ENCODE results near the gene C3AR1.

Gene C3AR1

DNA sequence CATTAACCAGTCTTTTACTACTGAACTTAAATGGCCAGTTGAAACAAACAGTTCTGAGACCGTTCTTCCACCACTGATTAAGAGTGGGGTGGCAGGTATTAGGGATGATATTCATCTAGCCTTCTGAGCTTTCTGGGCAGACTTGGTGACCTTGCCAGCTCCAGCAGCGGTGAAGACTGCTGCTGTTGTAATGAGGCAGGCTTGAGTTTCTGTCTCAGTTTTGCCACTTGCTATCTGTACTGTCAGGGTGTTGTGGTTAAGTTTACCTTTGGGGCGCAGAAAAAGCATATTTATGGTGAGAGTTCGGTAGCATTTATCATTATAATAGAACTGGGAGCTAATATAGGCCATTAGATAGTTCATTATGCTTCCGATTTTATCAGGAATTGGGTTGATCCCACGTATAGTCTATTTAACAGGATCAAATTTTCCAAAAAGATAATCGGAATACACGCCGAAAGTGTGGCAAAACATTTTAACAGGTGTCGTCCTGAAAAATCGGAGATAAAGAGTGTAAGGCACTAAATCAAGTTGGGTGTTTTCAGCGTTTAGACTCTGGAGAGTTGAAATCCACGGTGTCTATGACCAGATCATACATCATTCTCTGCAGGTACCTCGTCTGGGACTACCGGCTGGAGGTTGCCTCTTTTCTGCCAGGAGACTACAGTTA is 15.2 kb upstream of the C3AR1 start:
- TF ChIP-seq POLR2AphosphoS5 (IDR thresholded peaks at IDR 0.05; ENCODE audit: low read depth, low read length) (no peak), FOXP2 (optimal IDR thresholded peaks at IDR 0.05; ENCODE audit: borderline replicate concordance, extremely low read depth, extremely low read length, insufficient read depth) (no peak), SIN3A (IDR thresholded peaks at IDR 0.05; ENCODE audit: borderline replicate concordance, insufficient read depth, low read length) (no peak), TAF1 (IDR thresholded peaks at IDR 0.05; ENCODE audit: borderline replicate concordance, insufficient read depth, low read length) (no peak)
- TF ChIP-seq, protein P1, sequence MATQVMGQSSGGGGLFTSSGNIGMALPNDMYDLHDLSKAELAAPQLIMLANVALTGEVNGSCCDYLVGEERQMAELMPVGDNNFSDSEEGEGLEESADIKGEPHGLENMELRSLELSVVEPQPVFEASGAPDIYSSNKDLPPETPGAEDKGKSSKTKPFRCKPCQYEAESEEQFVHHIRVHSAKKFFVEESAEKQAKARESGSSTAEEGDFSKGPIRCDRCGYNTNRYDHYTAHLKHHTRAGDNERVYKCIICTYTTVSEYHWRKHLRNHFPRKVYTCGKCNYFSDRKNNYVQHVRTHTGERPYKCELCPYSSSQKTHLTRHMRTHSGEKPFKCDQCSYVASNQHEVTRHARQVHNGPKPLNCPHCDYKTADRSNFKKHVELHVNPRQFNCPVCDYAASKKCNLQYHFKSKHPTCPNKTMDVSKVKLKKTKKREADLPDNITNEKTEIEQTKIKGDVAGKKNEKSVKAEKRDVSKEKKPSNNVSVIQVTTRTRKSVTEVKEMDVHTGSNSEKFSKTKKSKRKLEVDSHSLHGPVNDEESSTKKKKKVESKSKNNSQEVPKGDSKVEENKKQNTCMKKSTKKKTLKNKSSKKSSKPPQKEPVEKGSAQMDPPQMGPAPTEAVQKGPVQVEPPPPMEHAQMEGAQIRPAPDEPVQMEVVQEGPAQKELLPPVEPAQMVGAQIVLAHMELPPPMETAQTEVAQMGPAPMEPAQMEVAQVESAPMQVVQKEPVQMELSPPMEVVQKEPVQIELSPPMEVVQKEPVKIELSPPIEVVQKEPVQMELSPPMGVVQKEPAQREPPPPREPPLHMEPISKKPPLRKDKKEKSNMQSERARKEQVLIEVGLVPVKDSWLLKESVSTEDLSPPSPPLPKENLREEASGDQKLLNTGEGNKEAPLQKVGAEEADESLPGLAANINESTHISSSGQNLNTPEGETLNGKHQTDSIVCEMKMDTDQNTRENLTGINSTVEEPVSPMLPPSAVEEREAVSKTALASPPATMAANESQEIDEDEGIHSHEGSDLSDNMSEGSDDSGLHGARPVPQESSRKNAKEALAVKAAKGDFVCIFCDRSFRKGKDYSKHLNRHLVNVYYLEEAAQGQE (IDR thresholded peaks at IDR 0.05; ENCODE audit: insufficient read depth in 1 of 2, low read depth in 2 of 2, low read length in 2 of 2) = no peak

DNA sequence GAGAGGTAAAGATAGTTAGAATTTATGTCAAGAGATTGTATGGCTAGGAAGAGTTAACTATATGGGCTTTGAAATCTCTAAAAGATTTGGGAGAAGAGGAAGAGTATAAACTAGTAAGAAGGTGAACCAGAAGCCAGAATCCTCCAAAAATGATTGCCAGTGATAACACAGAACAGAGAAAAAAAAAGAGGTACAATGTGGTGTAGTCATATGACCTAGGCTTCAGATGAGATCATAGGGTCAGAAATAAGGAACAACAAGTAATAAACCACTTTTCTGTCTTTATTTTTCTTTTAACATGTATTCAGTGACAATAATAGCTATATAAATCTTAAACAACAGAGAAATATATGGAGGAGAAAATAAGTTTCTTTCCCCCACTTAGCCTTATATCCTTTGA is 14.0 kb upstream of the C3AR1 start:
- TF ChIP-seq POLR2AphosphoS5 (IDR thresholded peaks at IDR 0.05; ENCODE audit: low read depth, low read length) (no peak), SIN3A (IDR thresholded peaks at IDR 0.05; ENCODE audit: borderline replicate concordance, insufficient read depth, low read length) (no peak), FOXP2 (optimal IDR thresholded peaks at IDR 0.05; ENCODE audit: borderline replicate concordance, extremely low read depth, extremely low read length, insufficient read depth) (no peak), TAF1 (IDR thresholded peaks at IDR 0.05; ENCODE audit: borderline replicate concordance, insufficient read depth, low read length) (no peak)
- TF ChIP-seq, protein P1 (IDR thresholded peaks at IDR 0.05; ENCODE audit: insufficient read depth in 1 of 2, low read depth in 2 of 2, low read length in 2 of 2) = no peak

DNA sequence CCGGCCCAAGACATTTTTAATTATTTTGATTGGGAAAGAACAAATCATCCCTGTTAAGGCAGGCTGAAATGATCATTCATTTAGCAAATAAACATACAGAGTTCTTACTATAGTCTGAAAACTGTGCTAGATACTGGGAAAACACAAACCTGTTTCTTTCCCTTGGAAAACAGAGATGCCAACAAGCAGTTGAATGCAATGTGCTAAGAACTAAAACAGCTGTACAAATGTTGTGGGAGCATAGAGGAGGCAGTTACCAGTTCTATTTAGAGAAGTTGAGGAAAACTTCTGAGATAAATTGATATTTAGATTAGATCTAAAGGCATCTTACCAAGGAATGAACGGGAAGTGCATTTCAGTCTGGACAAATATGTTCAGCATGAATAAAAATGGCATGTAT is 12.8 kb upstream of the C3AR1 start:
- TF ChIP-seq, protein P1 (IDR thresholded peaks at IDR 0.05; ENCODE audit: insufficient read depth in 1 of 2, low read depth in 2 of 2, low read length in 2 of 2) = no peak
- TF ChIP-seq TAF1 (IDR thresholded peaks at IDR 0.05; ENCODE audit: borderline replicate concordance, insufficient read depth, low read length) (no peak), SIN3A (IDR thresholded peaks at IDR 0.05; ENCODE audit: borderline replicate concordance, insufficient read depth, low read length) (no peak), FOXP2 (optimal IDR thresholded peaks at IDR 0.05; ENCODE audit: borderline replicate concordance, extremely low read depth, extremely low read length, insufficient read depth) (no peak), POLR2AphosphoS5 (IDR thresholded peaks at IDR 0.05; ENCODE audit: low read depth, low read length) (no peak)

DNA sequence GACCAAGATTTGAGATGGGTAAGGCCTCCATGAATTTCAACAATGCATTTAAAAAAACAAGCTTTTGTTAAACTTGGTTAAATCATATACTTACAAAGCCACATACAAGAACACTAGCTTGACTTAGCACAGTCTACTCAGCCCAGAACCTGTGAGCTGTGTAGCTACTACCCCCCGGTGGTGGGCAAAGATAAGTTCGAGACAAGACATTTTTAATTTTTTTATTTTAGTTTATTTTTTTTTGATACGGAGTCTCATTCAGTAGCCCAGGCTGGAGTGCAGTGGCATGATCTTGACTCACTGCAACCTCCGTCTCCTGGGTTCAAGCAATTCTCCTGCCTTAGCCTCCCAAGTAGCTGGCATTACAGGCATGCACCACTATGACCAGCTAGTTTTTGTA is 12.2 kb upstream of the C3AR1 start:
- no peak for TF ChIP-seq POLR2AphosphoS5 (IDR thresholded peaks at IDR 0.05; ENCODE audit: low read depth, low read length)
- TF ChIP-seq, protein P1 (IDR thresholded peaks at IDR 0.05; ENCODE audit: insufficient read depth in 1 of 2, low read depth in 2 of 2, low read length in 2 of 2) = no peak
- TF ChIP-seq TAF1 (IDR thresholded peaks at IDR 0.05; ENCODE audit: borderline replicate concordance, insufficient read depth, low read length) = no peak
- TF ChIP-seq FOXP2 (optimal IDR thresholded peaks at IDR 0.05; ENCODE audit: borderline replicate concordance, extremely low read depth, extremely low read length, insufficient read depth) = no peak
- no peak for TF ChIP-seq SIN3A (IDR thresholded peaks at IDR 0.05; ENCODE audit: borderline replicate concordance, insufficient read depth, low read length)
